Ascending aorta (tissue), 2 donors: ENCODE results near the gene ENC1. TPM values are rescaled to one million over a fixed set of nuclear protein-coding genes. Genes with fewer than 3 reads are reported as not detected.

Experiments
- DNase-seq, 2 donors: peaks; one replicate each; pipeline ENCODE4 v3.0.0-alpha.2; 2019; ENCODE audit warnings: low spot score in 2 of 2
- H3K27ac ChIP-seq, 2 donors: fragments of 200-600 bp; sonication (generic); one replicate each; pipeline ENCODE4 v1.5.1; 2016 to 2017; ENCODE audit warnings: mild to moderate bottlenecking in 1 of 2
- H3K27me3 ChIP-seq: fragments of 200-600 bp; sonication (generic); one replicate; pipeline ENCODE4 v1.5.1; 2017
- H3K36me3 ChIP-seq, 2 donors: fragments of 200-600 bp; sonication (generic); one replicate each; pipeline ENCODE4 v1.5.1; 2016
- H3K4me1 ChIP-seq, 2 donors: fragments of 200-600 bp; sonication (generic); one replicate each; pipeline ENCODE4 v1.5.1; 2016 to 2017; ENCODE audit warnings: mild to moderate bottlenecking in 1 of 2
- H3K4me3 ChIP-seq, 2 donors: fragments of 200-600 bp; sonication (generic); one replicate each; pipeline ENCODE4 v1.5.1; 2016 to 2017; ENCODE audit warnings: mild to moderate bottlenecking in 1 of 2
- H3K9me3 ChIP-seq, 2 donors: fragments of 200-600 bp; sonication (generic); one replicate each; pipeline ENCODE4 v1.5.1; 2016
- CTCF ChIP-seq, 3 experiments: fragments of 200-600 bp in 2 of 3; fragments of 450-650 bp in 1 of 3; sonication (generic) in 2 of 3; IDR thresholded peaks; one replicate each; pipeline ENCODE4 v1.5.1; 2016 to 2019; ENCODE audit warnings: antibody characterized with exemption in 3 of 3, mild to moderate bottlenecking in 1 of 3, moderate library complexity in 1 of 3
- intact Hi-C: fragments of 100-400 bp; cut with DNase I; formaldehyde crosslinking; loops from one replicate; pipeline ENCODE4 v1.15.1; 2023
- total RNA-seq: library from RNA; depleted of rRNA; stranded (reverse); fragments of >200 nt; gene quantifications from one replicate; pipeline ENCODE4 v1.1.0, GENCODE V29; 2016

ENC1 gene
- total RNA-seq, 1 donor from 2014 or later = 12.9 TPM

- Histone ChIP-seq H3K4me1 (peaks cover 0 to 14% of the 10 kb centered on the region in 2 donors), H3K36me3 (no peaks in the 10 kb centered on the region), H3K9me3 (no peaks in the 10 kb centered on the region), H3K27me3 (no peaks in the 10 kb centered on the region), H3K27ac (no peak overlapping the region), H3K4me3 (no peak overlapping the region)
- no peak for DNase-seq
- no peak for TF ChIP-seq CTCF (IDR thresholded peaks at IDR 0.05)
- intact Hi-C loops = loop anchor here (5.0 to 10.0 kb wide), 4 partner anchors 326 to 848 kb away; no protein-coding TSS in a partner anchor
These were observed 2.6 kb upstream of the ENC1 start for GRCh38 chr5:74643111-74643562.

- Histone ChIP-seq H3K4me3 (no peak overlapping the region), H3K27me3 (no peaks in the 10 kb centered on the region), H3K9me3 (no peaks in the 10 kb centered on the region), H3K4me1 (peaks cover 0 to 14% of the 10 kb centered on the region in 2 donors), H3K27ac (no peak overlapping the region), H3K36me3 (no peaks in the 10 kb centered on the region)
- TF ChIP-seq CTCF (IDR thresholded peaks at IDR 0.05) = no peak
- intact Hi-C loops = loop anchor here (5.0 to 10.0 kb wide), 4 partner anchors 325 to 848 kb away; no protein-coding TSS in a partner anchor
- no peak for DNase-seq
These were observed 2.0 kb upstream of the ENC1 start for GRCh38 chr5:74642543-74642863.

GRCh38 chr5:74641735-74642542, 1.4 kb upstream of the ENC1 start:
- TF ChIP-seq CTCF (IDR thresholded peaks at IDR 0.05) = peak; percentile 17 to 48 (median 31)
- H3K27ac ChIP-seq = peak overlapping the region in 1 of 2 donors; percentile 6
- H3K36me3 ChIP-seq = no peaks in the 10 kb centered on the region
- H3K4me3 ChIP-seq = peak overlapping the region; percentile 79 to 88
- intact Hi-C loops = loop anchor here (5.0 to 10.0 kb wide), 4 partner anchors 325 to 847 kb away; no protein-coding TSS in a partner anchor
- no peaks in the 10 kb centered on the region for H3K27me3 ChIP-seq
- peaks cover 0 to 9% of the 10 kb centered on the region in 2 donors for H3K4me1 ChIP-seq
- H3K9me3 ChIP-seq = no peaks in the 10 kb centered on the region
- DNase-seq = peak in 1 of 2 donors; percentile 63

GRCh38 chr5:74640954-74641734, 616 bp upstream of the ENC1 start:
- peak in 1 of 2 donors; percentile 78 for DNase-seq
- intact Hi-C loops = loop anchor here (5.0 to 10.0 kb wide), 4 partner anchors 324 to 846 kb away; no protein-coding TSS in a partner anchor
- H3K4me3 ChIP-seq = peak overlapping the region; percentile 79 to 88
- no peaks in the 10 kb centered on the region for H3K36me3 ChIP-seq
- H3K9me3 ChIP-seq = no peaks in the 10 kb centered on the region
- H3K27ac ChIP-seq = peak overlapping the region; percentile 45 to 62
- H3K27me3 ChIP-seq = no peaks in the 10 kb centered on the region
- no peak for TF ChIP-seq CTCF (IDR thresholded peaks at IDR 0.05)
- peaks cover 0 to 5% of the 10 kb centered on the region in 2 donors for H3K4me1 ChIP-seq

- H3K36me3 ChIP-seq = no peaks in the 10 kb centered on the region
- intact Hi-C loops = loop anchor here (5.0 to 10.0 kb wide), 4 partner anchors 323 to 845 kb away; no protein-coding TSS in a partner anchor
- peak in 2 of 3 experiments; percentile 16 to 26 for TF ChIP-seq CTCF (IDR thresholded peaks at IDR 0.05)
- no peaks in the 10 kb centered on the region for H3K27me3 ChIP-seq
- peak overlapping the region; percentile 45 to 62 for H3K27ac ChIP-seq
- H3K4me3 ChIP-seq = peak overlapping the region; percentile 79 to 88
- DNase-seq = peak in 1 of 2 donors; percentile 67
- H3K4me1 ChIP-seq = peaks cover 0 to 5% of the 10 kb centered on the region in 2 donors
- H3K9me3 ChIP-seq = no peaks in the 10 kb centered on the region
These were observed 600 bp downstream of the ENC1 start for GRCh38 chr5:74639807-74640449.
